ENCODE measurements around the gene SEZ6L.

Gene SEZ6L

DNA sequence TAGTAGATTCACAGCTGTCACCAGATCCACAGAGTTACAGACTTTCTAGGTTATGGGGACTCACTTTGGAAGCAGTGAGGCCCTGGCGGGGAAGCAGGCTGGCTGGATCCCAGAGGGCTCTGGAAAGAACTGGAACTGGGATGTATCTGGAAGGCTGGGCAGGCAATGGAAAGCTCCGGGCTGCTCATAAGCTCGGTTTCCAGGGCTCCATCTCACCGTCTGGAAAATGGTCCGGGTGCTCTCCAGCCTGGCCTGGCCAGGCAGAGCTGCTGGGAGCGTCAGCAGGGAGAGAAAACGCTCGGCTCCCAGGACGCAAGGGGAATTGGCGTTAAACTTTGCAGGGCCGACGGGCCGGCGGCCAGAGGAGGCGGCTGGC, 335 bp upstream of the SEZ6L start:
- no peak for TF ChIP-seq EGR1 (IDR thresholded peaks at IDR 0.05)
- no peak for TF ChIP-seq FOXM1 (IDR thresholded peaks at IDR 0.05; ENCODE audit: borderline replicate concordance, low read depth)
- TF ChIP-seq, protein P1, sequence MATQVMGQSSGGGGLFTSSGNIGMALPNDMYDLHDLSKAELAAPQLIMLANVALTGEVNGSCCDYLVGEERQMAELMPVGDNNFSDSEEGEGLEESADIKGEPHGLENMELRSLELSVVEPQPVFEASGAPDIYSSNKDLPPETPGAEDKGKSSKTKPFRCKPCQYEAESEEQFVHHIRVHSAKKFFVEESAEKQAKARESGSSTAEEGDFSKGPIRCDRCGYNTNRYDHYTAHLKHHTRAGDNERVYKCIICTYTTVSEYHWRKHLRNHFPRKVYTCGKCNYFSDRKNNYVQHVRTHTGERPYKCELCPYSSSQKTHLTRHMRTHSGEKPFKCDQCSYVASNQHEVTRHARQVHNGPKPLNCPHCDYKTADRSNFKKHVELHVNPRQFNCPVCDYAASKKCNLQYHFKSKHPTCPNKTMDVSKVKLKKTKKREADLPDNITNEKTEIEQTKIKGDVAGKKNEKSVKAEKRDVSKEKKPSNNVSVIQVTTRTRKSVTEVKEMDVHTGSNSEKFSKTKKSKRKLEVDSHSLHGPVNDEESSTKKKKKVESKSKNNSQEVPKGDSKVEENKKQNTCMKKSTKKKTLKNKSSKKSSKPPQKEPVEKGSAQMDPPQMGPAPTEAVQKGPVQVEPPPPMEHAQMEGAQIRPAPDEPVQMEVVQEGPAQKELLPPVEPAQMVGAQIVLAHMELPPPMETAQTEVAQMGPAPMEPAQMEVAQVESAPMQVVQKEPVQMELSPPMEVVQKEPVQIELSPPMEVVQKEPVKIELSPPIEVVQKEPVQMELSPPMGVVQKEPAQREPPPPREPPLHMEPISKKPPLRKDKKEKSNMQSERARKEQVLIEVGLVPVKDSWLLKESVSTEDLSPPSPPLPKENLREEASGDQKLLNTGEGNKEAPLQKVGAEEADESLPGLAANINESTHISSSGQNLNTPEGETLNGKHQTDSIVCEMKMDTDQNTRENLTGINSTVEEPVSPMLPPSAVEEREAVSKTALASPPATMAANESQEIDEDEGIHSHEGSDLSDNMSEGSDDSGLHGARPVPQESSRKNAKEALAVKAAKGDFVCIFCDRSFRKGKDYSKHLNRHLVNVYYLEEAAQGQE (IDR thresholded peaks at IDR 0.05; ENCODE audit: low read depth), result no peak
- TF ChIP-seq YY1 (IDR thresholded peaks at IDR 0.05; ENCODE audit: low read depth), result no peak
- TF ChIP-seq EP300 (IDR thresholded peaks at IDR 0.05; ENCODE audit: borderline replicate concordance), result no peak
- no peak for TF ChIP-seq RAD21 (IDR thresholded peaks at IDR 0.05; ENCODE audit: low read depth)
- no peak for TF ChIP-seq NFIC (IDR thresholded peaks at IDR 0.05)

DNA sequence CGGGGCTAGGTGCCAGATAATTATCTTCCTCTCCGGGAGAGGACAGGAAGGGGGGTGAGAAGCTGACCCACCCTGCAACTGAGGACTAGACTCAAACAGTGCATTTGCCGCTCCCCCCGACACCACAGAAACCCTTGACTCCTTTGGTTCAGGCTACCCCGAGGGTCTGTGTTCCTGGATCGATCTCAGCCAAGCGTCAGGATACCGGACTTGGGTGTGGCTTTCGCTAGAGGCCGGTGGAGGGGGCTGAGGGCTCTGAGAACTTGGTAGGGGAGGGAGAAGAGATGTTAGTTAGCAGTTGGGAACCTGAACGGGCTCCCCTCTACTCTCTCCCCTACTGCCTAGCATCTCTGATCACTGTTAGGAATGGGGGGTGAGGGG, 840 bp downstream of the SEZ6L start:
- TF ChIP-seq FOXM1 (IDR thresholded peaks at IDR 0.05; ENCODE audit: borderline replicate concordance, low read depth), result no peak
- TF ChIP-seq, protein P1 (IDR thresholded peaks at IDR 0.05; ENCODE audit: low read depth), result no peak
- TF ChIP-seq NFIC (IDR thresholded peaks at IDR 0.05), result no peak
- TF ChIP-seq RAD21 (IDR thresholded peaks at IDR 0.05; ENCODE audit: low read depth), result no peak
- TF ChIP-seq ZBTB7A (IDR thresholded peaks at IDR 0.05; ENCODE audit: low read depth), result no peak
- TF ChIP-seq TAF1 (IDR thresholded peaks at IDR 0.05; ENCODE audit: low read depth), result no peak
- no peak for TF ChIP-seq EGR1 (IDR thresholded peaks at IDR 0.05)
- TF ChIP-seq, protein P2, sequence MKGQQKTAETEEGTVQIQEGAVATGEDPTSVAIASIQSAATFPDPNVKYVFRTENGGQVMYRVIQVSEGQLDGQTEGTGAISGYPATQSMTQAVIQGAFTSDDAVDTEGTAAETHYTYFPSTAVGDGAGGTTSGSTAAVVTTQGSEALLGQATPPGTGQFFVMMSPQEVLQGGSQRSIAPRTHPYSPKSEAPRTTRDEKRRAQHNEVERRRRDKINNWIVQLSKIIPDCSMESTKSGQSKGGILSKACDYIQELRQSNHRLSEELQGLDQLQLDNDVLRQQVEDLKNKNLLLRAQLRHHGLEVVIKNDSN (IDR thresholded peaks at IDR 0.05), result no peak
- no peak for TF ChIP-seq YY1 (IDR thresholded peaks at IDR 0.05; ENCODE audit: low read depth)

DNA sequence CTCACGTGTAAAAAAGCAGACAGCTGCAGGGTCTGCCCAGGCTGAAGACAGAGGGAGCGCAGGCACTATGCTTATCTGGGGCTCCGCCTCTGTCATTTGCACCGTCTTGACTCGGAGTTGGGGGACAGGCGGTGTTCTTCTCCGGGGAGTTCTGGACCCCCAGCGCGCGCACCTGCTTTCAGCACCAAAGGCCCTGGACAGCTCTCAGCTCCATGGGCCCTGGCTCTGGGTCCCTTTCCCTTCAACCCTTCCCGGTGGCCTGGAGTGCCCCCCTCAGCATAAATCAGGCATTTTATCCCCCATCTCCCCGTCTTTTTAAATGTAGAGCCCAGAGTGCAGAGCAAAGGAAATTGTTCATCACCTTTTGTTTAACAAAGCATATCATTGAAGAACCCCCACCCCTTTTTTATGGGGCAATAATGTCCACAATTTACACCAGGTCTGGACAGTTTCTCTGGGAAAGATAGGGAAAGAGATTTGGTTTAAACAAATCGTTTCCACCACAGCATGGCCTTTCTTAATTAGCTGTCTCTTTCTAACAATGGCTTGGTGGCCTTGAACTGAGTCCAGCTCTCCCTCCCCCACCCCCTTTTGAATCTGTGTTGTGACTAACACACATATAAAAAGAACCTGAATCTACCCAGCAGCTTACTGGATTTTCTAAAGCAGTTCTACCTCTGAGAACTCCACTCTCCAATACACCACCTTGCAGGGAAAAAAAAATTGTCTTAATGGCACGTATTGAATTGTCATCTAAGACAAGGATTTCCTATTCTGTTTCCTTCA, 1.7 kb downstream of the SEZ6L start:
- peak; percentile 17; the same call in 1 of the 2 replicates for TF ChIP-seq RAD21 (IDR thresholded peaks at IDR 0.05; ENCODE audit: low read depth)
- TF ChIP-seq TEAD4 (IDR thresholded peaks at IDR 0.05), result no peak
- TF ChIP-seq, protein P1 (IDR thresholded peaks at IDR 0.05; ENCODE audit: low read depth), result peak; percentile 90

DNA sequence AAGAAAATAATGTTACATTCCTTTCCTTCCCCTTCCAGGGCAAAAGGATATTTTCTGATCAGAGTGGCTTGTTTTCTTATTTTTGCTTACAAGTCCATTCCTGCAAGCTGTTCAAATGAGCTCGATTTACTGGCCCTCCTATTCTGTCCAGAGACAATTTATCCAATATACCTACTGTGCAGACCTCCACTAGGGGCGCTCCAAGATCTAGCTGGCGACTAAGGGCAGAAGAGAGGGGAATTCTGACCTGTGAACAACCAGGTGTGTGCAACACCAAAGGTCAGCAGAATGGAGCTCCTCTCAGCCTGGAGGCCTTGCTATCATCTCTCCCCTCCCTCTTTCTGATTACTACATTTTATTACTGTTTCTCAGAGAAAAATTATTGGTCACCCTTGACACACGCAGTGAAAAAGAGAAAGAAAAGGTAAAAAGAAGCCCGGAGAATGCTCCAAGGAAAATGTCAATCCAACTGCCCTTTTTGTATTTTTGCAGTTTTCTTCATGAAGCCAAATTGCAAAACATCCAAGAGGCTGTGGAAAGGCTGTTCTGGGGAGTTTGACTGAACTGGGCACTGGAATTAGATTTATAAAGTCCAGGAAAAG, 3.2 kb downstream of the SEZ6L start:
- peak; percentile 43 for TF ChIP-seq RAD21 (IDR thresholded peaks at IDR 0.05; ENCODE audit: low read depth)
- TF ChIP-seq, protein P1 (IDR thresholded peaks at IDR 0.05; ENCODE audit: low read depth), result no peak

DNA sequence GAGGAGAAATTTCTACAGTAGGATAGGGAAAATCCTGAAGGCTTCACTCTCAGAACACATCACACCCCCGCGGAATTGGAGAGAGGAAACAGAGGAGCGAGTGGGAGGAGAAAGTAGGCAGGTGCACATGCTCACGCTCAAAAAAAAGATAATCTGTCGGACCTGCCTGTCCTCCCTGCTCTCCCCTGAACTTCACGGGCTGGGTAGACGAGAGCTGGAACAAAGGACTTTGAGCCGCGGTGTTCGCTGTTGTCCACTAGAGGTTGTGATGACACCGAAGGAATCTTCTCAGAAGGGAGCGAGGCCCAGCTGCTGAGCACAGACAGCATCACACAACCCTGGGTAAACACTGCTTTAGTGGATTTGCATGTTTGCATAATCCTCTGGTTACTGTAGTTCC, 5.0 kb downstream of the SEZ6L start:
- TF ChIP-seq, protein P1 (IDR thresholded peaks at IDR 0.05; ENCODE audit: low read depth), result no peak
- TF ChIP-seq, protein P3, sequence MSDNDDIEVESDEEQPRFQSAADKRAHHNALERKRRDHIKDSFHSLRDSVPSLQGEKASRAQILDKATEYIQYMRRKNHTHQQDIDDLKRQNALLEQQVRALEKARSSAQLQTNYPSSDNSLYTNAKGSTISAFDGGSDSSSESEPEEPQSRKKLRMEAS (IDR thresholded peaks at IDR 0.05), result no peak
- no peak for TF ChIP-seq CREB1 (IDR thresholded peaks at IDR 0.05; ENCODE audit: low read depth)
- no peak for TF ChIP-seq EGR1 (IDR thresholded peaks at IDR 0.05)
- no peak for TF ChIP-seq NFIC (IDR thresholded peaks at IDR 0.05)
- TF ChIP-seq TAF1 (IDR thresholded peaks at IDR 0.05; ENCODE audit: low read depth), result no peak
- TF ChIP-seq CEBPB (IDR thresholded peaks at IDR 0.05), result no peak
- no peak for TF ChIP-seq YY1 (IDR thresholded peaks at IDR 0.05; ENCODE audit: low read depth)
- TF ChIP-seq EP300 (IDR thresholded peaks at IDR 0.05; ENCODE audit: borderline replicate concordance), result no peak
- TF ChIP-seq RAD21 (IDR thresholded peaks at IDR 0.05; ENCODE audit: low read depth), result no peak
- no peak for TF ChIP-seq TCF12 (IDR thresholded peaks at IDR 0.05; ENCODE audit: low read depth)
- no peak for TF ChIP-seq ZBTB7A (IDR thresholded peaks at IDR 0.05; ENCODE audit: low read depth)
- TF ChIP-seq, protein P2 (IDR thresholded peaks at IDR 0.05), result no peak
- no peak for TF ChIP-seq FOXM1 (IDR thresholded peaks at IDR 0.05; ENCODE audit: borderline replicate concordance, low read depth)
- TF ChIP-seq TEAD4 (IDR thresholded peaks at IDR 0.05), result no peak
